IPS DF 19.7 (cell line): Measurements from ENCODE around the gene PARD3.
"Not testable (repeated sequence)": the region's sequence is repeated elsewhere in the genome, so short reads cannot be mapped to it uniquely, and the experiment has no call there.

Source experiments
- DNase-seq: peaks from one replicate; pipeline ENCODE4 v3.0.0-alpha.2; 2013; ENCODE audit warnings: low read depth, low spot score

The PARD3 gene

GRCh38 chr10:34742456-34742855 is 72.6 kb downstream of the PARD3 start:
- DNase-seq, result no peak

GRCh38 chr10:34741087-34741486 is 74.0 kb downstream of the PARD3 start:
- DNase-seq, result not testable (repeated sequence)

GRCh38 chr10:34740321-34740720 is 74.8 kb downstream of the PARD3 start:
- no peak for DNase-seq

DNA sequence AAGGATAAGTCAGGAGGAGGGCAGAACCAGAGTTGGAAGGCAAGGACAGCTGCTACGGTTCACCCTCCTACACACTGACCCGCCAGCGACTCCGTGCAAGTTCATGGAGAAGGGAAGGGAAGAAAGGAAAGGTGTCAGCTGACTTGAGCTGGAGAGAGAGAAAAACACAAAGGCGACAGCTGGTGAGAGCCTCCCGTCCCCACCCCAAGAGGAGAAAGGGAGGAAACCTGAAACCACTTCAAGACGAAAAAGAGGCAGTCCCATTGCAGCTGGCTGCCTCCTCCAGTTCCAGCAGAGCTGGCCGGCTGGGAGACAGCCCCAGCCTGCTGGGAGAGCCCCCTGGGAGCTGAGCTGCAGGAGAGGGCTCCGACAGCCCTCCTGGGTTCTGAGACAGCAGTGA is 75.2 kb downstream of the PARD3 start:
- peak; percentile 88 for DNase-seq

DNA sequence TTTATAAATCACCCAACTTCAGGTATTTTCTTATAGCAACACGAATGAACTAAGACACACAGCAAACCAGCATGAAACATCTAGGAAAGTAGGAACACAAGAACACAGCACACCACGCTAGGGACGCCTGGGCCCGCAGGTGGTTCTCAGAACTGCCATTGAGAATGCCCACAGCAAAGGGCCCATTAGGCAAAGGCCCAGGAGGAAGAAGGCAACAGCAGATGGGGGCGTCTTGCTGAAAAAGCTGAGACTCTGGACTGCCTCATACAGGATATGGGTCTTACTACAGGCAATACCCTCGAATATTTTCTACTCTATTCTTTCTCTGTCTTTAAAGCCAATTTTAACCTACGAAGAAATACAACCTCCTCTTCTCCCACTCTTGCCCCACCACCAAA is 77.3 kb downstream of the PARD3 start:
- DNase-seq, result no peak

- DNase-seq, result no peak
Observed at GRCh38 chr10:34736976-34737771, 77.9 kb downstream of the PARD3 start.

DNA sequence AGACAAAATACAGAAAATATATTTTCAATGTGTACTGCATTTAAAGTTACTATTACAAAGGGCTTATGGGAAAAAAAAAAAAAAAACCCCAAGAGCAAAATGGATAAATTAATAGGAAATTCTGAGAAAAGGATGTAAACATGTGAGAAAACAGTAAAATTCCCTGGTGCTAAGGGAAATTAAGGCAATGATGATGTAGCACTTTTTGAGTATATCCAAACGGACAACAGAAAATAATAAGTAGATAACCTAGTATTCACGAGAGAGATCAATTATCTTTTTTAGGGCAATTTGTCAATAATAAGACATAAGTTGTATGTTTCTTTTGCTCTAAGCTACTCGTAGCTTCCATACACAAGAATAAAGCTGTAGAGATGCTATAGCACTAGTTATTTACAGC is 80.2 kb downstream of the PARD3 start:
- no peak for DNase-seq

GRCh38 chr10:34732926-34733325 is 82.2 kb downstream of the PARD3 start:
- no peak for DNase-seq

DNA sequence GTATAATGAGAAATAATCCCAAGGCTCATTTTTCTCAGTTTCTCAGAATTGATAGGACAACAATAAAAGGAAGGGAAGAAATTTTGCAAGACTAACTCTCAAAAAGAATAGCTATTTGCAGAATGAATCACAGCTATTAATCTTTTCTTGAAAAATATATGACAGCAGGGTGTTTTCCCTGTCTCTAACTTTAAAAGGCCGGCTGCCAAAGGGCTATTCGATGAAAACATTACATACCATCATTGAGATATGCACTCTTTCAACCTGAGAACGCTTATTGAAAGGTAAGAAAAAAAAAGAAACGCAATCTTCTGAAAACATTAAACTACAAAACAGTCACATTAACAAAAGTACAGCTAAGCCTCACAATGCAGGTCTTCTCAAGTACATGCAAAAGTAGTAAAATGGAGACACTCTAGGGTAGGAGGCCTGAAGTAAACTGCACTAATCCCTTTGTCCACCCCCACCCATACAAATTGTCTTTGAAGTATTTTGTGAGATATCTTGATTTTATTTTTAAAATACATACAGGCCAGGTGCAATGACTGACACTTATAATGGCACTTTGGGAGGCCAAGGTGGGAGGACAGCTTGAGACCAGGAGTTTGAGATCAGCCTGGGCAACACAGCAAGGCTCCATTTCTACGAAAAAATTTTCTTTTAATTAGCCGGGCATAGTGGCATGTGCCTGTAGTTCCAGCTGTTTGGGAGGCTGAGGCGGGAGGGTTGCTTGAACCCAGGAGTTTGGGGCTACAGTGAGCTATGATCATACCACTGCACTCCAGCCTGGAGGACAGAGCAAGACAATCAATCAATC is 83.0 kb downstream of the PARD3 start:
- no peak for DNase-seq

- no peak for DNase-seq
Observed at GRCh38 chr10:34731213-34731612, 83.9 kb downstream of the PARD3 start.

- no peak for DNase-seq
Observed at GRCh38 chr10:34730726-34731125, 84.4 kb downstream of the PARD3 start.

- DNase-seq, result no peak
Observed at GRCh38 chr10:34729619-34730018, 85.5 kb downstream of the PARD3 start.

GRCh38 chr10:34728361-34728760 is 86.7 kb downstream of the PARD3 start:
- no peak for DNase-seq

DNA sequence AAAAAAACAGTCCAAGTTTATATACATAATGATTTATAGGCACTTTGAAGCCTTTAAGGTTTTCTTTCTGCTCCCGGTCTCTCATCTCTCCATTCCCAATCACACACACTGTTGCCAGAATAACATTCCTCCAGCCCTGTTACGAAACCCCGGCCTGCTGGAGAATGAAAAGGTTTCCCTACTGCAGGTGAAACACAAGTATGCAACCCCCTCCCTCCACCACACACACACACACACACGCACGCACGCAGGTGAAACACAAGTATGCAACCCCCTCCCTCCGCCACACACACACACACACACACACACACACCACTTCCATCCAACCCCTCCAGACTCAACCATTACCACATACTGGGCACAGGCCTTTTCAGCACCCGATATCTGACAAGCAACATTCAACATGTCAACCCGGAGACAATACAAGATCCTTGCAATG is 87.5 kb downstream of the PARD3 start:
- no peak for DNase-seq

- DNase-seq, result no peak
Observed at GRCh38 chr10:34726862-34727261, 88.2 kb downstream of the PARD3 start.

GRCh38 chr10:34723750-34724149 is 91.3 kb downstream of the PARD3 start:
- no peak for DNase-seq

DNA sequence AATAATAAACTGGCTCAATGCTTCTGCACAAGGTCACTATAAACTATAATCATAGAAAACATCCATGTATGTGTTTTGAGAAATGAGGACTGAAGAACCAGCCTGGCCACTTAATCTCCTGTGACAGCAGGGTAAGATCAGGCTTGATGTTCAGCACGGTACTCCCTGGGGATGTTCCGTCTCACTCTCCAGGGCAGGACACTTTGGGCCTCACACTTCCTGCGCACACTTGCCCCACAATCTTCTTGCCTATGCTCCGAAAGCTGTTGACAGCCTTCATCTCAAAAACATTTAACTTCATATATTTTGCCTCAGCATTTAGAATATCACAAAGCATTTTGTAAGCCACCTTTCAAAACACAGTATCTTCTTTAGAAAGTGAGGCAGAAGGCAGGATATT is 92.7 kb downstream of the PARD3 start:
- DNase-seq, result no peak

- no peak for DNase-seq
Observed at GRCh38 chr10:34721208-34721840, 93.8 kb downstream of the PARD3 start.

GRCh38 chr10:34719746-34720145 is 95.3 kb downstream of the PARD3 start:
- no peak for DNase-seq

DNA sequence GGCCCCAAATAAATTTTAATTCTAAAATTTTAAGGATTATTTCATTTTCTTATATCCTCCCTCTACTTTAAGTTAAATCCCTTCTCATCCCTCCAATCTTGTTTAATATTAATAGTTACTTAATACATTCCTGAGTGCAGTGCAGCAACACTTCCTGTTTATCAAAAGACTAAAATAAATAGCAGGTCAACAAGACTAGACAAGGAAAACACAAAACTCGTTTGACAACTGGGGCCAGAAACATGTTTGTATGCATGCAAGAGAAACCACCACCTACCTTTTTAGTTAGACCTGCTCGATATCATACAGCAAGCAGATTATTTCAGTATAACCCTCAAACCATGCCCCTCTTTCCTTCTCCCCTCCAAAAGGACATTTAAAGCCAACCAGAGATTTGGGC is 95.8 kb downstream of the PARD3 start:
- DNase-seq, result no peak

DNA sequence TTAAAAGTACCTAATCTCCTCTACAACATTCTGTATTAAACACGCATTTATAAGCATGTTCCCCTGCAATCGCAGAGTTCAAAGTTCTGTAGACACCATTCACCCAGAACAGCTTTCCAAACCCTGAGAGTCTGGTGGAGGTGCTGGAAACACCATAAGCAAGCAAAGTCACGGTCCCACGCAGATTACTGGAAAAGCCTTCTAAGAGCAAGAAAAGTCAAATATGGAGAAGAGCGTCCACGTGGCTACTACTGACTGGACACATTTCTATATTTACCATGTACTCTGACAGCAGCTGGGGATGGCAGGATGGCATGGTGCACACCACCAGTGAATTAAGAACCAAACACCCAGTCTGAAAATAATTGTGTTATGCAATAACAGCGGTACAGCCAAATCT is 97.7 kb downstream of the PARD3 start:
- DNase-seq, result no peak

DNA sequence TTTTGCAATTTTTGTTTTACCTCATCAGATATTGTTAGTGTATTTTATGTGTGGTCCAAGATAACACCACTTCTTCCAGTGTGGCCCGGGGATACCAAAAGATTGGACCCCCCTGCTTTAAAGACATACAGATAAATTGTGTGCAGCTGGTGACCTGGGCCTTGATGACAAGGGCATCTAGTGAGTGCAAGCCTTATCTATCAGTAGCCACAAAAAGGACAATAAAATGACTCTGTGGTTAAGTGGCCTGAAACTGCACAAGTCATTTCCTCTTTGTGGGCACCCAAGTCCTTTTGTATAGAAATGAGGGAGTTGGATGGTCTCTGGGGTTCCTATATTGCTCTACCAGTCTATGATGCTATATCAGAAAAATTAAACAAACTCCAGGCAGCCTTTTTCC is 98.1 kb downstream of the PARD3 start:
- DNase-seq, result no peak
